Astrocyte (in vitro differentiated cells and primary cell): ENCODE data around the gene MAP7. TPM values are rescaled to one million over a fixed set of nuclear protein-coding genes. Genes with fewer than 3 reads are reported as not detected.

Source experiments
- DNase-seq: peaks from one replicate; pipeline ENCODE4 v3.0.0-alpha.2; 2010; ENCODE audit warnings: low read depth
- FAIRE-seq: peaks from 2 replicates; lab custom pipeline; 2011; peaks lifted over from hg19 to GRCh38; lab: Jason Lieb, UNC
- H2AFZ ChIP-seq: 2 replicates; pipeline ENCODE4 v1.6.0; 2012; ENCODE audit warnings: low read depth, low read length, inconsistent platforms
- H3K27ac ChIP-seq: 2 replicates; pipeline ENCODE4 v1.5.1; 2011; ENCODE audit warnings: low read depth, low read length, inconsistent platforms
- H3K27me3 ChIP-seq: 2 replicates; pipeline ENCODE4 v1.6.0; 2011; ENCODE audit warnings: low read length, inconsistent platforms; ENCODE audit not compliant: insufficient read depth
- H3K36me3 ChIP-seq: 2 replicates; pipeline ENCODE4 v1.5.1; 2011; ENCODE audit warnings: low read length, inconsistent platforms; ENCODE audit not compliant: insufficient read depth
- H3K4me1 ChIP-seq: 2 replicates; pipeline ENCODE4 v1.5.1; 2011; ENCODE audit warnings: low read length, inconsistent platforms; ENCODE audit not compliant: insufficient read depth
- H3K4me2 ChIP-seq: 2 replicates; pipeline ENCODE4 v1.6.0; 2012; ENCODE audit warnings: low read length, inconsistent platforms
- H3K4me3 ChIP-seq: 2 replicates; pipeline ENCODE4 v1.5.1; 2011; ENCODE audit warnings: low read depth, mild to moderate bottlenecking, low read length, inconsistent platforms; ENCODE audit not compliant: insufficient read depth
- H3K79me2 ChIP-seq: 2 replicates; pipeline ENCODE4 v1.6.0; 2012; ENCODE audit warnings: mild to moderate bottlenecking, low read length, inconsistent platforms; ENCODE audit not compliant: insufficient read depth
- H3K9ac ChIP-seq: 2 replicates; pipeline ENCODE4 v1.6.0; 2012; ENCODE audit warnings: mild to moderate bottlenecking, low read length, inconsistent platforms
- H3K9me3 ChIP-seq: 2 replicates; pipeline ENCODE4 v1.5.1; 2012; ENCODE audit warnings: low read depth, mild to moderate bottlenecking, low read length, inconsistent platforms; ENCODE audit not compliant: insufficient read depth
- H4K20me1 ChIP-seq: 2 replicates; pipeline ENCODE4 v1.6.0; 2012; ENCODE audit warnings: low read length, inconsistent platforms; ENCODE audit not compliant: insufficient read depth
- H3K27ac Mint-ChIP-seq: one replicate; pipeline ENCODE4 v1.8.0; 2021; ENCODE audit warnings: mild to moderate bottlenecking, mixed read lengths; ENCODE audit not compliant: unreplicated experiment
- H3K27me3 Mint-ChIP-seq: one replicate; pipeline ENCODE4 v1.8.0; 2021; ENCODE audit warnings: low read depth, mixed read lengths; ENCODE audit not compliant: unreplicated experiment
- H3K36me3 Mint-ChIP-seq: one replicate; pipeline ENCODE4 v1.8.0; 2021; ENCODE audit warnings: low read depth, mixed read lengths; ENCODE audit not compliant: unreplicated experiment
- H3K4me1 Mint-ChIP-seq: one replicate; pipeline ENCODE4 v1.8.0; 2021; ENCODE audit warnings: low read depth, mixed read lengths; ENCODE audit not compliant: unreplicated experiment
- H3K4me3 Mint-ChIP-seq: one replicate; pipeline ENCODE4 v1.8.0; 2021; ENCODE audit warnings: mild to moderate bottlenecking, moderate library complexity, mixed read lengths; ENCODE audit not compliant: unreplicated experiment
- H3K9me3 Mint-ChIP-seq: one replicate; pipeline ENCODE4 v1.8.0; 2021; ENCODE audit warnings: mild to moderate bottlenecking, mixed read lengths; ENCODE audit not compliant: unreplicated experiment
- CTCF ChIP-seq: IDR thresholded peaks from 2 replicates; pipeline ENCODE4 v1.5.1; 2011; ENCODE audit warnings: low read depth, mild to moderate bottlenecking, inconsistent platforms, low read length, moderate library complexity; ENCODE audit not compliant: insufficient read depth
- EZH2 ChIP-seq: IDR thresholded peaks from 2 replicates; pipeline ENCODE4 v1.6.1; 2012; ENCODE audit warnings: mild to moderate bottlenecking, low read length, inconsistent platforms; ENCODE audit not compliant: insufficient read depth
- total RNA-seq: library from RNA; stranded (reverse); gene quantifications from 2 replicates; pipeline ENCODE4 v1.2.1, GENCODE V29; 2021

The MAP7 gene
- total RNA-seq, 1 donor from 2014 or later: 3.3 TPM

GRCh38 chr6:136307351-136307750 is 242.9 kb downstream of the MAP7 start:
- DNase-seq (no peak), FAIRE-seq (no peak)
- H3K36me3 Mint-ChIP-seq: no peaks in the 10 kb centered on the region
- H3K9ac ChIP-seq: no peak overlapping the region
- H3K27me3 ChIP-seq: no peaks in the 10 kb centered on the region
- H4K20me1 ChIP-seq: no peaks in the 10 kb centered on the region
- H3K27me3 Mint-ChIP-seq: no peaks in the 10 kb centered on the region
- H3K4me2 ChIP-seq: no peak overlapping the region
- no peaks in the 10 kb centered on the region for H3K79me2 ChIP-seq
- H3K4me3 Mint-ChIP-seq: no peak overlapping the region
- H2AFZ ChIP-seq: no peak overlapping the region
- no peaks in the 10 kb centered on the region for H3K9me3 ChIP-seq
- H3K4me1 ChIP-seq: no peaks in the 10 kb centered on the region
- no peaks in the 10 kb centered on the region for H3K4me1 Mint-ChIP-seq
- H3K27ac ChIP-seq: no peak overlapping the region
- no peak overlapping the region for H3K27ac Mint-ChIP-seq
- H3K9me3 Mint-ChIP-seq: no peaks in the 10 kb centered on the region
- H3K36me3 ChIP-seq: no peaks in the 10 kb centered on the region
- H3K4me3 ChIP-seq: no peak overlapping the region
- TF ChIP-seq EZH2: no peak
- no peak for TF ChIP-seq CTCF

- Mint-ChIP-seq H3K27ac (no peak overlapping the region), H3K4me1 (no peaks in the 10 kb centered on the region), H3K36me3 (no peaks in the 10 kb centered on the region), H3K27me3 (no peaks in the 10 kb centered on the region), H3K9me3 (no peaks in the 10 kb centered on the region), H3K4me3 (no peak overlapping the region)
- Histone ChIP-seq H3K4me2 (no peak overlapping the region), H3K4me3 (no peak overlapping the region), H3K79me2 (no peaks in the 10 kb centered on the region), H4K20me1 (no peaks in the 10 kb centered on the region), H3K27ac (no peak overlapping the region), H3K36me3 (no peaks in the 10 kb centered on the region), H2AFZ (no peak overlapping the region), H3K9me3 (no peaks in the 10 kb centered on the region), H3K9ac (no peak overlapping the region), H3K27me3 (no peaks in the 10 kb centered on the region), H3K4me1 (no peaks in the 10 kb centered on the region)
- DNase-seq: no peak
- no peak for TF ChIP-seq CTCF
- no peak for TF ChIP-seq EZH2
- no peak for FAIRE-seq
Observed at GRCh38 chr6:136306466-136306865, 243.8 kb downstream of the MAP7 start.

GRCh38 chr6:136304410-136304809 is 245.8 kb downstream of the MAP7 start:
- FAIRE-seq: no peak

More at GRCh38 chr6:136304410-136304809, 245.8 kb downstream of the MAP7 start:
- no peaks in the 10 kb centered on the region for H3K36me3 ChIP-seq
- H3K4me2 ChIP-seq: no peak overlapping the region
- TF ChIP-seq EZH2 (no peak), CTCF (no peak)
- H3K4me1 Mint-ChIP-seq: no peaks in the 10 kb centered on the region
- no peak for DNase-seq
- H3K79me2 ChIP-seq: no peaks in the 10 kb centered on the region
- no peaks in the 10 kb centered on the region for H3K9me3 ChIP-seq
- no peak overlapping the region for H3K4me3 ChIP-seq
- H3K27ac Mint-ChIP-seq: no peak overlapping the region
- no peak overlapping the region for H3K4me3 Mint-ChIP-seq
- no peak overlapping the region for H3K27ac ChIP-seq
- no peak overlapping the region for H2AFZ ChIP-seq
- H3K9ac ChIP-seq: no peak overlapping the region
- no peaks in the 10 kb centered on the region for H4K20me1 ChIP-seq
- H3K27me3 Mint-ChIP-seq: no peaks in the 10 kb centered on the region
- H3K27me3 ChIP-seq: no peaks in the 10 kb centered on the region
- no peaks in the 10 kb centered on the region for H3K4me1 ChIP-seq
- H3K36me3 Mint-ChIP-seq: no peaks in the 10 kb centered on the region
- H3K9me3 Mint-ChIP-seq: no peaks in the 10 kb centered on the region
